ENCODE results near the gene CEP85. TPM values are rescaled to one million over a fixed set of nuclear protein-coding genes. Genes with fewer than 3 reads are reported as not detected.

The CEP85 gene
- total and polyA plus RNA-seq, 9 of the 15 experiments (the other 6 are each of a cell fraction or from before 2014, with no cell fraction given): 42.1 to 140 (median 92.6) TPM

- TF ChIP-seq MLLT1 (IDR thresholded peaks at IDR 0.05) (no peak; a peak in 1 of 4 replicates), ARHGAP35 (IDR thresholded peaks at IDR 0.05; ENCODE audit: partially characterized antibody) (no peak), BCOR (IDR thresholded peaks at IDR 0.05) (peak; percentile 81), FOXK2 (conservative IDR thresholded peaks at IDR 0.05 in 1 of 2, IDR thresholded peaks at IDR 0.05 in 1 of 2; ENCODE audit: low read depth in 2 of 2) (peak in 1 of 2 experiments; percentile 18; a peak in 1 of 4 replicates), ZNF274 (IDR thresholded peaks at IDR 0.05; ENCODE audit: borderline replicate concordance, low read depth, low read length) (peak; percentile 29; the same call in 1 of the 2 replicates), SIX5 (IDR thresholded peaks at IDR 0.05; ENCODE audit: borderline replicate concordance in 1 of 2, insufficient read depth in 1 of 2, low read depth in 1 of 2, low read length in 2 of 2) (no peak), MEF2D (tag; conservative IDR thresholded peaks at IDR 0.05; ENCODE audit: low read depth) (peak; percentile 75; the same call in 1 of the 2 replicates), GATAD2A (IDR thresholded peaks at IDR 0.05) (peak; percentile 76; the same call in 1 of the 2 replicates), MEIS2 (IDR thresholded peaks at IDR 0.05; ENCODE audit: partially characterized antibody) (peak; percentile 75), NCOA1 (IDR thresholded peaks at IDR 0.05; ENCODE audit: low read depth) (peak; percentile 84; the same call in 1 of the 2 replicates), TEAD4 (IDR thresholded peaks at IDR 0.05; ENCODE audit: low read length) (peak; percentile 97), TEAD4 (CRISPR knock-in tag; IDR thresholded peaks at IDR 0.05; ENCODE audit: borderline replicate concordance) (no peak), CREB1 (IDR thresholded peaks at IDR 0.05) (0 out of 2 replicates have a peak, but pooled peaks have one; percentile 58), CREB1 (CRISPR knock-in tag; IDR thresholded peaks at IDR 0.05) (no peak), JUN (IDR thresholded peaks at IDR 0.05; ENCODE audit: borderline replicate concordance, low read depth, low read length) (peak; percentile 31; the same call in 1 of the 2 replicates), JUN (CRISPR knock-in tag; IDR thresholded peaks at IDR 0.05; ENCODE audit: borderline replicate concordance) (peak; percentile 58; the same call in 1 of the 2 replicates), RCOR1 (IDR thresholded peaks at IDR 0.05; ENCODE audit: borderline replicate concordance in 1 of 2, low read depth in 2 of 2, low read length in 2 of 2) (peak; percentile 61 to 93; a peak in 3 of 4 replicates), TAF7 (tag; IDR thresholded peaks at IDR 0.05) (no peak), E4F1 (CRISPR knock-in tag; IDR thresholded peaks at IDR 0.05; ENCODE audit: borderline replicate concordance) (no peak), ARID3B (CRISPR knock-in tag; IDR thresholded peaks at IDR 0.05; ENCODE audit: borderline replicate concordance) (no peak), NFYB (IDR thresholded peaks at IDR 0.05; ENCODE audit: extremely low read depth, insufficient read length) (no peak), ZBTB1 (CRISPR knock-in tag; IDR thresholded peaks at IDR 0.05; ENCODE audit: borderline replicate concordance, low read depth) (no peak)
Measured at GRCh38 chr1:26287033-26287711, 53.2 kb downstream of the CEP85 start (continued).

Data from K562 (cell line).